HepG2 (cell line): ENCODE results near the gene CNTFR. TPM values are rescaled to one million over a fixed set of nuclear protein-coding genes. Genes with fewer than 3 reads are reported as not detected.

ENCODE experiments used
- NFRKB ChIP-seq: fragments of 450-650 bp; IDR thresholded peaks from 2 replicates; pipeline ENCODE4 v1.6.1; 2017
- PCBP1 ChIP-seq: fragments of 200-400 bp; formaldehyde crosslinking; IDR thresholded peaks from 2 replicates; pipeline ENCODE4 v1.6.1; 2017; ENCODE audit warnings: mild to moderate bottlenecking, low read depth, low read length, borderline replicate concordance
- SMAD9 ChIP-seq: sonication (generic); formaldehyde crosslinking; IDR thresholded peaks from 2 replicates; pipeline ENCODE4 v1.5.1; 2020; ENCODE audit warnings: mild to moderate bottlenecking, missing genetic modification reagents
- SP1 ChIP-seq, 2 experiments: fragments of 450-650 bp in 1 of 2; sonication (generic) in 1 of 2; formaldehyde crosslinking in 1 of 2; IDR thresholded peaks; 2 replicates each; pipeline versions ENCODE4 v1.4.0 to v1.6.1; 2016 to 2020; ENCODE audit warnings: missing genetic modification reagents in 1 of 2
- ZNF263 ChIP-seq: sonication (generic); formaldehyde crosslinking; IDR thresholded peaks from 2 replicates; pipeline ENCODE4 v1.4.0; 2020; ENCODE audit warnings: missing genetic modification reagents
- ZNF484 ChIP-seq: sonication (generic); formaldehyde crosslinking; IDR thresholded peaks from 2 replicates; pipeline ENCODE4 v1.5.1; 2020; ENCODE audit warnings: mild to moderate bottlenecking, low read depth, missing genetic modification reagents, borderline replicate concordance
- ZNF501 ChIP-seq: sonication (generic); formaldehyde crosslinking; IDR thresholded peaks from 2 replicates; pipeline ENCODE4 v1.5.1; 2020; ENCODE audit warnings: mild to moderate bottlenecking, moderate library complexity, missing genetic modification reagents
- ZNF530 ChIP-seq: sonication (generic); formaldehyde crosslinking; IDR thresholded peaks from 2 replicates; pipeline ENCODE4 v1.5.0; 2020; ENCODE audit warnings: low read depth, mild to moderate bottlenecking, missing genetic modification reagents
- ZNF543 ChIP-seq: sonication (generic); formaldehyde crosslinking; IDR thresholded peaks from 2 replicates; pipeline ENCODE4 v1.4.0; 2020; ENCODE audit warnings: mild to moderate bottlenecking, missing genetic modification reagents
- ZNF569 ChIP-seq: sonication (generic); formaldehyde crosslinking; IDR thresholded peaks from 2 replicates; pipeline ENCODE4 v1.5.0; 2020; ENCODE audit warnings: mild to moderate bottlenecking, missing genetic modification reagents, moderate library complexity, borderline replicate concordance
- ZNF670 ChIP-seq: sonication (generic); formaldehyde crosslinking; IDR thresholded peaks from 2 replicates; pipeline ENCODE4 v1.8.0; 2022; ENCODE audit warnings: mild to moderate bottlenecking, missing genetic modification reagents, borderline replicate concordance
- ZNF75D ChIP-seq: sonication (generic); formaldehyde crosslinking; IDR thresholded peaks from 2 replicates; pipeline ENCODE4 v1.8.1; 2023; ENCODE audit warnings: missing genetic modification reagents, mild to moderate bottlenecking, borderline replicate concordance
- ZNF780A ChIP-seq: sonication (generic); formaldehyde crosslinking; IDR thresholded peaks from 2 replicates; pipeline ENCODE4 v1.8.0; 2022; ENCODE audit warnings: mild to moderate bottlenecking, missing genetic modification reagents, moderate library complexity
- polyA plus RNA-seq, 8 experiments: library from polyadenylated mRNA; depleted of rRNA in 3 of 8; stranded (reverse) in 7 of 8; unstranded in 1 of 8; fragments of >200 nt; fragmentation: Illumina TruSeq in 4 of 8; extraction: Trizol in 4 of 8; gene quantifications; 2 replicates each; pipeline versions ENCODE4 v1.2.1 to v1.2.3, GENCODE V29; 2011 to 2016; ENCODE audit warnings: low read depth in 4 of 8, missing spikeins in 1 of 8, mixed read lengths in 1 of 8; ENCODE audit not compliant: insufficient read depth in 1 of 8
- total RNA-seq, 5 experiments: library from RNA; depleted of rRNA; stranded (reverse); fragments of >200 nt; fragmentation: Illumina TruSeq; extraction: Trizol; gene quantifications; 2 replicates each; pipeline ENCODE4 v1.2.3, GENCODE V29; 2016; ENCODE audit warnings: low read depth in 1 of 5
- TF ChIP-seq, protein P1 (sequence below): IDR thresholded peaks from 2 replicates; pipeline ENCODE4 v1.6.1; 2016; ENCODE audit warnings: low read depth, control low read depth
- TF ChIP-seq, protein P2 (sequence below): sonication (generic); formaldehyde crosslinking; IDR thresholded peaks from 2 replicates; pipeline ENCODE4 v1.4.0; 2020; ENCODE audit warnings: missing genetic modification reagents, borderline replicate concordance
- TF ChIP-seq, protein P3 (sequence below): sonication (generic); formaldehyde crosslinking; conservative IDR thresholded peaks from 2 replicates; pipeline ENCODE4 v1.8.0; 2022; ENCODE audit warnings: mild to moderate bottlenecking, moderate library complexity, missing genetic modification reagents
- TF ChIP-seq, protein P4 (sequence below): sonication (generic); formaldehyde crosslinking; IDR thresholded peaks from 2 replicates; pipeline ENCODE4 v1.5.1; 2020; ENCODE audit warnings: missing genetic modification reagents, mild to moderate bottlenecking, borderline replicate concordance

The CNTFR gene
- total and polyA plus RNA-seq, 2 of the 13 experiments (the other 11 are each of a cell fraction or from before 2014, with no cell fraction given), result not detected

DNA sequence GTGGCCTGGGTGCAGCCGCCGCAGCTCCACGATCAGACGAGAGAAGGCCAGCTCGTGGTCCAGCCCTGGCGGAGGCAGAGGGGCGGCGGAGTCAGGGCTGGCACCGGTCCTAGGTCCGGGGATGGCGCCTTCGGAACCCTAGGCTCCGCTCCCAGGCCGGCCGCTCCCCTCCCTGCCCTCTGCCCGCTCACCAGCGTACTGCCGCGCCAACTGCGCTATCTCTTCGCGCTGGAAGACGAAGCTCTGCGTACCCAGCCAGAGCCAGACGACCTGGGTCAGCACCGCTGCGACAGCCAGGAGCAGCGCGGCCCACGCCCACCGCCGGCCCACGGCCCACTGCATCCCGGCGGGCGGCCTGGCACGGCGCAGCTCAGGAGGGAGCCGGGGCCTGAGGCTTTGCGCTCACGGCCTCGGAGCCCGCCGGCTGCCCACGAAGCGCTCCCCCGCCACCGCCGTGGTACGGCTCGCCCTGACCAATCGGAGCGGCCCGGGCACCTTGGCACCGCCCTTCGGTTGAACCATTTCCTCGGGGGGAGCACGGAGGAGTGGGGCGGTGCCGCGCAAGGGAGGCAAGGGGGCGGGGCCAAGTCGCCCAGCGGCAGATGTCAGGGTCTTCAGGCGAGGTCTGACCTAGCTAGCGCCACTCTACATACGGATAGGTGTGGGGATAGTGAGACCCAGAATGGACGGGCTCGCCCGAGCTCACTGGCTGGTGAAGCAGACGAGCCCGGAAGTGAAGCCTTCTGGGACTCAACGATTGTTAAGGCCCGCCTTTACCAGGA, 48.0 kb upstream of the CNTFR start, which contains the start of gene SIGMAR1 (continued):
- TF ChIP-seq ZNF501 (CRISPR knock-in tag) (no peak), PCBP1 (0 out of 2 replicates have a peak, but pooled peaks have one; percentile 41), ZNF530 (CRISPR knock-in tag) (no peak), ZNF75D (CRISPR knock-in tag) (no peak; the same call in 1 of the 2 replicates), ZNF263 (CRISPR knock-in tag) (peak; percentile 73), NFRKB (no peak), ZNF670 (CRISPR knock-in tag) (peak; percentile 84; the same call in 1 of the 2 replicates), SP1 (IDR thresholded peaks at IDR 0.05) (no peak), SP1 (CRISPR knock-in tag; IDR thresholded peaks at IDR 0.05) (peak; percentile 94), ZNF484 (CRISPR knock-in tag) (no peak), SMAD9 (CRISPR knock-in tag) (0 out of 2 replicates have a peak, but pooled peaks have one; percentile 2), ZNF569 (CRISPR knock-in tag) (peak; percentile 92), ZNF543 (CRISPR knock-in tag) (peak; percentile 74; the same call in 1 of the 2 replicates), ZNF780A (CRISPR knock-in tag) (no peak; the same call in 1 of the 2 replicates)
- TF ChIP-seq, protein P1, sequence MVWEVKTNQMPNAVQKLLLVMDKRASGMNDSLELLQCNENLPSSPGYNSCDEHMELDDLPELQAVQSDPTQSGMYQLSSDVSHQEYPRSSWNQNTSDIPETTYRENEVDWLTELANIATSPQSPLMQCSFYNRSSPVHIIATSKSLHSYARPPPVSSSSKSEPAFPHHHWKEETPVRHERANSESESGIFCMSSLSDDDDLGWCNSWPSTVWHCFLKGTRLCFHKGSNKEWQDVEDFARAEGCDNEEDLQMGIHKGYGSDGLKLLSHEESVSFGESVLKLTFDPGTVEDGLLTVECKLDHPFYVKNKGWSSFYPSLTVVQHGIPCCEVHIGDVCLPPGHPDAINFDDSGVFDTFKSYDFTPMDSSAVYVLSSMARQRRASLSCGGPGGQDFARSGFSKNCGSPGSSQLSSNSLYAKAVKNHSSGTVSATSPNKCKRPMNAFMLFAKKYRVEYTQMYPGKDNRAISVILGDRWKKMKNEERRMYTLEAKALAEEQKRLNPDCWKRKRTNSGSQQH, result no peak; the same call in 1 of the 2 replicates
- TF ChIP-seq, protein P2, sequence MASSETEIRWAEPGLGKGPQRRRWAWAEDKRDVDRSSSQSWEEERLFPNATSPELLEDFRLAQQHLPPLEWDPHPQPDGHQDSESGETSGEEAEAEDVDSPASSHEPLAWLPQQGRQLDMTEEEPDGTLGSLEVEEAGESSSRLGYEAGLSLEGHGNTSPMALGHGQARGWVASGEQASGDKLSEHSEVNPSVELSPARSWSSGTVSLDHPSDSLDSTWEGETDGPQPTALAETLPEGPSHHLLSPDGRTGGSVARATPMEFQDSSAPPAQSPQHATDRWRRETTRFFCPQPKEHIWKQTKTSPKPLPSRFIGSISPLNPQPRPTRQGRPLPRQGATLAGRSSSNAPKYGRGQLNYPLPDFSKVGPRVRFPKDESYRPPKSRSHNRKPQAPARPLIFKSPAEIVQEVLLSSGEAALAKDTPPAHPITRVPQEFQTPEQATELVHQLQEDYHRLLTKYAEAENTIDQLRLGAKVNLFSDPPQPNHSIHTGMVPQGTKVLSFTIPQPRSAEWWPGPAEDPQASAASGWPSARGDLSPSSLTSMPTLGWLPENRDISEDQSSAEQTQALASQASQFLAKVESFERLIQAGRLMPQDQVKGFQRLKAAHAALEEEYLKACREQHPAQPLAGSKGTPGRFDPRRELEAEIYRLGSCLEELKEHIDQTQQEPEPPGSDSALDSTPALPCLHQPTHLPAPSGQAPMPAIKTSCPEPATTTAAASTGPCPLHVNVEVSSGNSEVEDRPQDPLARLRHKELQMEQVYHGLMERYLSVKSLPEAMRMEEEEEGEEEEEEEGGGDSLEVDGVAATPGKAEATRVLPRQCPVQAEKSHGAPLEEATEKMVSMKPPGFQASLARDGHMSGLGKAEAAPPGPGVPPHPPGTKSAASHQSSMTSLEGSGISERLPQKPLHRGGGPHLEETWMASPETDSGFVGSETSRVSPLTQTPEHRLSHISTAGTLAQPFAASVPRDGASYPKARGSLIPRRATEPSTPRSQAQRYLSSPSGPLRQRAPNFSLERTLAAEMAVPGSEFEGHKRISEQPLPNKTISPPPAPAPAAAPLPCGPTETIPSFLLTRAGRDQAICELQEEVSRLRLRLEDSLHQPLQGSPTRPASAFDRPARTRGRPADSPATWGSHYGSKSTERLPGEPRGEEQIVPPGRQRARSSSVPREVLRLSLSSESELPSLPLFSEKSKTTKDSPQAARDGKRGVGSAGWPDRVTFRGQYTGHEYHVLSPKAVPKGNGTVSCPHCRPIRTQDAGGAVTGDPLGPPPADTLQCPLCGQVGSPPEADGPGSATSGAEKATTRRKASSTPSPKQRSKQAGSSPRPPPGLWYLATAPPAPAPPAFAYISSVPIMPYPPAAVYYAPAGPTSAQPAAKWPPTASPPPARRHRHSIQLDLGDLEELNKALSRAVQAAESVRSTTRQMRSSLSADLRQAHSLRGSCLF (CRISPR knock-in tag), result 0 out of 2 replicates have a peak, but pooled peaks have one; percentile 28
- TF ChIP-seq, protein P3, sequence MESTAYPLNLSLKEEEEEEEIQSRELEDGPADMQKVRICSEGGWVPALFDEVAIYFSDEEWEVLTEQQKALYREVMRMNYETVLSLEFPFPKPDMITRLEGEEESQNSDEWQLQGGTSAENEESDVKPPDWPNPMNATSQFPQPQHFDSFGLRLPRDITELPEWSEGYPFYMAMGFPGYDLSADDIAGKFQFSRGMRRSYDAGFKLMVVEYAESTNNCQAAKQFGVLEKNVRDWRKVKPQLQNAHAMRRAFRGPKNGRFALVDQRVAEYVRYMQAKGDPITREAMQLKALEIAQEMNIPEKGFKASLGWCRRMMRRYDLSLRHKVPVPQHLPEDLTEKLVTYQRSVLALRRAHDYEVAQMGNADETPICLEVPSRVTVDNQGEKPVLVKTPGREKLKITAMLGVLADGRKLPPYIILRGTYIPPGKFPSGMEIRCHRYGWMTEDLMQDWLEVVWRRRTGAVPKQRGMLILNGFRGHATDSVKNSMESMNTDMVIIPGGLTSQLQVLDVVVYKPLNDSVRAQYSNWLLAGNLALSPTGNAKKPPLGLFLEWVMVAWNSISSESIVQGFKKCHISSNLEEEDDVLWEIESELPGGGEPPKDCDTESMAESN, result peak; percentile 96
- TF ChIP-seq, protein P4, sequence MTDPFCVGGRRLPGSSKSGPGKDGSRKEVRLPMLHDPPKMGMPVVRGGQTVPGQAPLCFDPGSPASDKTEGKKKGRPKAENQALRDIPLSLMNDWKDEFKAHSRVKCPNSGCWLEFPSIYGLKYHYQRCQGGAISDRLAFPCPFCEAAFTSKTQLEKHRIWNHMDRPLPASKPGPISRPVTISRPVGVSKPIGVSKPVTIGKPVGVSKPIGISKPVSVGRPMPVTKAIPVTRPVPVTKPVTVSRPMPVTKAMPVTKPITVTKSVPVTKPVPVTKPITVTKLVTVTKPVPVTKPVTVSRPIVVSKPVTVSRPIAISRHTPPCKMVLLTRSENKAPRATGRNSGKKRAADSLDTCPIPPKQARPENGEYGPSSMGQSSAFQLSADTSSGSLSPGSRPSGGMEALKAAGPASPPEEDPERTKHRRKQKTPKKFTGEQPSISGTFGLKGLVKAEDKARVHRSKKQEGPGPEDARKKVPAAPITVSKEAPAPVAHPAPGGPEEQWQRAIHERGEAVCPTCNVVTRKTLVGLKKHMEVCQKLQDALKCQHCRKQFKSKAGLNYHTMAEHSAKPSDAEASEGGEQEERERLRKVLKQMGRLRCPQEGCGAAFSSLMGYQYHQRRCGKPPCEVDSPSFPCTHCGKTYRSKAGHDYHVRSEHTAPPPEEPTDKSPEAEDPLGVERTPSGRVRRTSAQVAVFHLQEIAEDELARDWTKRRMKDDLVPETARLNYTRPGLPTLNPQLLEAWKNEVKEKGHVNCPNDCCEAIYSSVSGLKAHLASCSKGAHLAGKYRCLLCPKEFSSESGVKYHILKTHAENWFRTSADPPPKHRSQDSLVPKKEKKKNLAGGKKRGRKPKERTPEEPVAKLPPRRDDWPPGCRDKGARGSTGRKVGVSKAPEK (CRISPR knock-in tag), result no peak
